ENCODE data around the gene TWF2. TPM values are rescaled to one million over a fixed set of nuclear protein-coding genes. Genes with fewer than 3 reads are reported as not detected.

The TWF2 gene
- total and polyA plus RNA-seq, 9 of the 15 experiments (the other 6 are each of a cell fraction or from before 2014, with no cell fraction given): 0.11 to 61.9 (median 29.7) TPM

DNA sequence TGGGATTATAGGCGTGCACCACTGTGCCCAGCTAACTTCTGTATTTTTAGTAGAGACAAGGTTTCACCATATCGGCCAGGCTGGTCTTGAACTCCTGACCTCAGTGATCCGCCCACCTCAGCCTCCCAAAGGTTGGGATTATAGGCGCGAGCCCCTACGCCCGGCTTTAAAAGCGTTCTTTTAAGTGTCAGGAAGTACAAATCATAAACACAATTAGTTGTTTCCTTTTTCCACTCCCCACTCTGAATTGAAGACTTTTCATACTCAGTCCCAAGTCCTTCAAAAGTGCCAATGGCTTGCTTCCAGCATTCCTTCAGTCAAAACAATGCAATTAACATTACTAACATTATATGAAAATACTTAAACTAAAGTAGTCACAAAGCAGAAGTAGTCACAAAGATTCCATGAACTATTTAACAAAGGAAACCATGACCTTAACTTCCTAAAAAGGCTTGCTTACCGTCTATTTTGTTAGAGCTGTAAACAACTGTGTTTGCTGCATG lies 31.3 kb upstream of the TWF2 start (continued):
- TF ChIP-seq, protein P1, sequence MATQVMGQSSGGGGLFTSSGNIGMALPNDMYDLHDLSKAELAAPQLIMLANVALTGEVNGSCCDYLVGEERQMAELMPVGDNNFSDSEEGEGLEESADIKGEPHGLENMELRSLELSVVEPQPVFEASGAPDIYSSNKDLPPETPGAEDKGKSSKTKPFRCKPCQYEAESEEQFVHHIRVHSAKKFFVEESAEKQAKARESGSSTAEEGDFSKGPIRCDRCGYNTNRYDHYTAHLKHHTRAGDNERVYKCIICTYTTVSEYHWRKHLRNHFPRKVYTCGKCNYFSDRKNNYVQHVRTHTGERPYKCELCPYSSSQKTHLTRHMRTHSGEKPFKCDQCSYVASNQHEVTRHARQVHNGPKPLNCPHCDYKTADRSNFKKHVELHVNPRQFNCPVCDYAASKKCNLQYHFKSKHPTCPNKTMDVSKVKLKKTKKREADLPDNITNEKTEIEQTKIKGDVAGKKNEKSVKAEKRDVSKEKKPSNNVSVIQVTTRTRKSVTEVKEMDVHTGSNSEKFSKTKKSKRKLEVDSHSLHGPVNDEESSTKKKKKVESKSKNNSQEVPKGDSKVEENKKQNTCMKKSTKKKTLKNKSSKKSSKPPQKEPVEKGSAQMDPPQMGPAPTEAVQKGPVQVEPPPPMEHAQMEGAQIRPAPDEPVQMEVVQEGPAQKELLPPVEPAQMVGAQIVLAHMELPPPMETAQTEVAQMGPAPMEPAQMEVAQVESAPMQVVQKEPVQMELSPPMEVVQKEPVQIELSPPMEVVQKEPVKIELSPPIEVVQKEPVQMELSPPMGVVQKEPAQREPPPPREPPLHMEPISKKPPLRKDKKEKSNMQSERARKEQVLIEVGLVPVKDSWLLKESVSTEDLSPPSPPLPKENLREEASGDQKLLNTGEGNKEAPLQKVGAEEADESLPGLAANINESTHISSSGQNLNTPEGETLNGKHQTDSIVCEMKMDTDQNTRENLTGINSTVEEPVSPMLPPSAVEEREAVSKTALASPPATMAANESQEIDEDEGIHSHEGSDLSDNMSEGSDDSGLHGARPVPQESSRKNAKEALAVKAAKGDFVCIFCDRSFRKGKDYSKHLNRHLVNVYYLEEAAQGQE (IDR thresholded peaks at IDR 0.05; ENCODE audit: borderline replicate concordance): no peak
- TF ChIP-seq, protein P1 (CRISPR knock-in tag; IDR thresholded peaks at IDR 0.05; ENCODE audit: low read depth): no peak
- TF ChIP-seq, protein P2, sequence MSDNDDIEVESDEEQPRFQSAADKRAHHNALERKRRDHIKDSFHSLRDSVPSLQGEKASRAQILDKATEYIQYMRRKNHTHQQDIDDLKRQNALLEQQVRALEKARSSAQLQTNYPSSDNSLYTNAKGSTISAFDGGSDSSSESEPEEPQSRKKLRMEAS (CRISPR knock-in tag; IDR thresholded peaks at IDR 0.05): no peak
- TF ChIP-seq, protein P3, sequence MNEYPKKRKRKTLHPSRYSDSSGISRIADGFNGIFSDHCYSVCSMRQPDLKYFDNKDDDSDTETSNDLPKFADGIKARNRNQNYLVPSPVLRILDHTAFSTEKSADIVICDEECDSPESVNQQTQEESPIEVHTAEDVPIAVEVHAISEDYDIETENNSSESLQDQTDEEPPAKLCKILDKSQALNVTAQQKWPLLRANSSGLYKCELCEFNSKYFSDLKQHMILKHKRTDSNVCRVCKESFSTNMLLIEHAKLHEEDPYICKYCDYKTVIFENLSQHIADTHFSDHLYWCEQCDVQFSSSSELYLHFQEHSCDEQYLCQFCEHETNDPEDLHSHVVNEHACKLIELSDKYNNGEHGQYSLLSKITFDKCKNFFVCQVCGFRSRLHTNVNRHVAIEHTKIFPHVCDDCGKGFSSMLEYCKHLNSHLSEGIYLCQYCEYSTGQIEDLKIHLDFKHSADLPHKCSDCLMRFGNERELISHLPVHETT (CRISPR knock-in tag; conservative IDR thresholded peaks at IDR 0.05 in 1 of 2, IDR thresholded peaks at IDR 0.05 in 1 of 2): no peak
- no peak for TF ChIP-seq RFX1 (IDR thresholded peaks at IDR 0.05)
- TF ChIP-seq ZFP36 (IDR thresholded peaks at IDR 0.05; ENCODE audit: low read depth, low read length, partially characterized antibody): no peak
- no peak for TF ChIP-seq ZNF764 (CRISPR knock-in tag; IDR thresholded peaks at IDR 0.05; ENCODE audit: low read depth)
- TF ChIP-seq HOXB6 (CRISPR knock-in tag; IDR thresholded peaks at IDR 0.05; ENCODE audit: borderline replicate concordance): no peak
- TF ChIP-seq, protein P4, sequence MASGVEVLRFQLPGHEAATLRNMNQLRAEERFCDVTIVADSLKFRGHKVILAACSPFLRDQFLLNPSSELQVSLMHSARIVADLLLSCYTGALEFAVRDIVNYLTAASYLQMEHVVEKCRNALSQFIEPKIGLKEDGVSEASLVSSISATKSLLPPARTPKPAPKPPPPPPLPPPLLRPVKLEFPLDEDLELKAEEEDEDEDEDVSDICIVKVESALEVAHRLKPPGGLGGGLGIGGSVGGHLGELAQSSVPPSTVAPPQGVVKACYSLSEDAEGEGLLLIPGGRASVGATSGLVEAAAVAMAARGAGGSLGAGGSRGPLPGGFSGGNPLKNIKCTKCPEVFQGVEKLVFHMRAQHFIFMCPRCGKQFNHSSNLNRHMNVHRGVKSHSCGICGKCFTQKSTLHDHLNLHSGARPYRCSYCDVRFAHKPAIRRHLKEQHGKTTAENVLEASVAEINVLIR (CRISPR knock-in tag; IDR thresholded peaks at IDR 0.05): no peak
- TF ChIP-seq MTF1 (CRISPR knock-in tag; IDR thresholded peaks at IDR 0.05; ENCODE audit: borderline replicate concordance): no peak
- no peak for TF ChIP-seq HIVEP1 (CRISPR knock-in tag; IDR thresholded peaks at IDR 0.05)
- TF ChIP-seq ZKSCAN8 (CRISPR knock-in tag; IDR thresholded peaks at IDR 0.05): no peak
- TF ChIP-seq, protein P5, sequence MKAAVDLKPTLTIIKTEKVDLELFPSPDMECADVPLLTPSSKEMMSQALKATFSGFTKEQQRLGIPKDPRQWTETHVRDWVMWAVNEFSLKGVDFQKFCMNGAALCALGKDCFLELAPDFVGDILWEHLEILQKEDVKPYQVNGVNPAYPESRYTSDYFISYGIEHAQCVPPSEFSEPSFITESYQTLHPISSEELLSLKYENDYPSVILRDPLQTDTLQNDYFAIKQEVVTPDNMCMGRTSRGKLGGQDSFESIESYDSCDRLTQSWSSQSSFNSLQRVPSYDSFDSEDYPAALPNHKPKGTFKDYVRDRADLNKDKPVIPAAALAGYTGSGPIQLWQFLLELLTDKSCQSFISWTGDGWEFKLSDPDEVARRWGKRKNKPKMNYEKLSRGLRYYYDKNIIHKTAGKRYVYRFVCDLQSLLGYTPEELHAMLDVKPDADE (conservative IDR thresholded peaks at IDR 0.05; ENCODE audit: control insufficient read depth, low read depth, low read length): no peak
- no peak for TF ChIP-seq ATF1 (CRISPR knock-in tag; IDR thresholded peaks at IDR 0.05)
- no peak for TF ChIP-seq ATF1 (tag; IDR thresholded peaks at IDR 0.05)
- TF ChIP-seq ZNF561 (CRISPR knock-in tag; conservative IDR thresholded peaks at IDR 0.05): no peak

Data from K562 (cell line).